Measurements from ENCODE around the gene LRFN5.
"Not testable (repeated sequence)": the region's sequence is repeated elsewhere in the genome, so short reads cannot be mapped to it uniquely, and the experiment has no call there.

Gene LRFN5

DNA sequence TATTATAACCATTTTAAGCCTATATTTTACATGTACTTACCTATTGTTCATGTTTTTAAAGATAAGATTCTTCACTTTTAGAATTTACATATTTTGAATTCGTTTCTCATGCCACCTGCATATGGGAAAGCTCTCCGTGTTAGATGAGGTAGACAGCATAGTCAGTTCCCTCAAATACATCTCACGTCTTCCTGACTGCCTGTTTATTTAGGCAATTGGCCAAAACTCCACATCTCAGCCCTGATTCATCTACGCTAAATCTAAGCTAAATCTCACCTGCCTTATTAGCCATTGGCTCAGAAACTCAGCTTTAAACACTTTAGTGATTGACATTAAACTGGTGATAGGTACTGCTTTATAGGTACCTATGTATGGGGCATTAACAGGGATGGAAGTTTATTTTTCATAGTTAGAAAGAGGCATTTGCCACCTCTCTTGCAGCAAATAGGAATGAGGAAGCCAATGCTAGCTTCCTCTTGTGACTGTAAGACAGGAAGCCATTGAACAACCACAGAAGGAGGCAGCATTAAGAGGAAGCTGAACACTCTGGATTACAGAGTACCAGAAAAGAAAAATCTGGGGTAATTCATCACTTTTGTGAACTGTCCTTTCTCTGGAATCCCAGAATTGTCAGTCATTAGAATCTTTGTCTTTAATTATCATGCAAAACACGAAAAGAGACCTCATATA is 111.9 kb downstream of the LRFN5 start:
- Histone ChIP-seq H3K4me1 (ENCODE audit: control extremely low read depth in 1 of 4, control insufficient read depth in 4 of 4, insufficient read depth in 4 of 4, low read length in 3 of 4) (peaks cover 3 to 15% (median 7%) of the 10 kb centered on the region in 4 experiments), H3K27ac (ENCODE audit: insufficient read depth in 1 of 2, low read depth in 1 of 2, low read length in 2 of 2, poor library complexity in 1 of 2, severe bottlenecking in 2 of 2) (no peak overlapping the region), H3K36me3 (ENCODE audit: control insufficient read depth in 4 of 4, insufficient read depth in 4 of 4, low read length in 3 of 4) (no peaks in the 10 kb centered on the region), H3K9me3 (ENCODE audit: control extremely low read depth in 1 of 5, control insufficient read depth in 4 of 5, insufficient read depth in 2 of 5, low read depth in 1 of 5, low read length in 4 of 5) (no peaks in the 10 kb centered on the region), H3K4me3 (ENCODE audit: control insufficient read depth in 1 of 7, extremely low read depth in 1 of 7, insufficient read depth in 4 of 7, low read depth in 2 of 7, low read length in 6 of 7) (no peak overlapping the region), H3K27me3 (replicated peaks in 2 of 5; ENCODE audit: control insufficient read depth in 4 of 5, insufficient read depth in 5 of 5, low read length in 4 of 5) (peaks cover 0 to 8% (median 3%) of the 10 kb centered on the region in 5 experiments)
- ChIA-PET POLR2A (no interaction called here), CTCF (no interaction called here)
- peak; percentile 41 to 84 (median 72) for DNase-seq
- 0% methylated on average over 3 of the region's 5 CpGs for WGBS (ENCODE audit: insufficient coverage)

DNA sequence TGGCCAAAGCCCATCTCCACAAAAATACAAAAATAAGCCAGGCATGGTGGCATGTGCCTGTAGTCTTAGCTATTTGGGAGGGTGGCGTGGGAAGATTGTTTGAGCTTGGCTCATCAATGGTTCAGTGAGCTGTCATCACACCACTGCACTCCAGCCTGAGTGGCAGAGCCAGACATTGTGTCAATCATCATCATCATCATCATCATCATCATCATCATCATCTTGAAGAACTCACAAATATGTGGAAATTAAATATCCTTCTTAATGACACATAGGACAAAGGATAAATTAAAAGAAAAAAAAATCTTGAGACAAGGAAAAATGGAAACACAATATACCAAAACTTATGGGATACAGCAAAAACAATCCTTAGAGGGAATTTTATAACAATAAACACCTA is 132.5 kb downstream of the LRFN5 start:
- Histone ChIP-seq H3K27me3 (replicated peaks in 2 of 5; ENCODE audit: control insufficient read depth in 4 of 5, insufficient read depth in 5 of 5, low read length in 4 of 5) (no peaks in the 10 kb centered on the region), H3K27ac (ENCODE audit: insufficient read depth in 1 of 2, low read depth in 1 of 2, low read length in 2 of 2, poor library complexity in 1 of 2, severe bottlenecking in 2 of 2) (no peak overlapping the region), H3K4me3 (ENCODE audit: control insufficient read depth in 1 of 7, extremely low read depth in 1 of 7, insufficient read depth in 4 of 7, low read depth in 2 of 7, low read length in 6 of 7) (no peak overlapping the region), H3K9me3 (ENCODE audit: control extremely low read depth in 1 of 5, control insufficient read depth in 4 of 5, insufficient read depth in 2 of 5, low read depth in 1 of 5, low read length in 4 of 5) (peaks cover 0 to 1% (median 0%) of the 10 kb centered on the region in 5 experiments), H3K36me3 (ENCODE audit: control insufficient read depth in 4 of 4, insufficient read depth in 4 of 4, low read length in 3 of 4) (no peaks in the 10 kb centered on the region), H3K4me1 (ENCODE audit: control extremely low read depth in 1 of 4, control insufficient read depth in 4 of 4, insufficient read depth in 4 of 4, low read length in 3 of 4) (no peaks in the 10 kb centered on the region)
- ChIA-PET CTCF (no interaction called here), POLR2A (no interaction called here)
- no peak for DNase-seq
- no CpG with 5 or more reads among the region's 1 CpG for WGBS (ENCODE audit: insufficient coverage)

DNA sequence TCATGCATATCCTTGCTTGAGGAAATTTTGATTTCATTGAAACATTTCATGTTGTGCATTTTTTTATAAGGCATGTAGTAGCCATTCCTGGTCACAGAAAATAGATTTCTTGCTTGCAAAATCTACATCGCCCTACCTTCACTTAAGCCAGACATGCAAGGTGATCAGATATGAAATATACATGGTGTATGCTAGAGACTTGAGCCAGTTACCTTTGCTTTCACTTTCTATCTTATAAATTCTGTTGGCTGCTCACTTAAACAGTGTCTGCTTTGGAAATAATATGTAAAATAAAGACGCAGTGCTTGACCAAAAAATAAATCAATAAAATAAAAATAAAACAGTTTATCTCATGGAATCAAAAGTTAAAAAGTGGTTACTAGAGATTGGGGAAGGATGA is 136.5 kb downstream of the LRFN5 start:
- WGBS (ENCODE audit: insufficient coverage): 100% methylated on average over 1 of the region's 2 CpGs
- H3K36me3 ChIP-seq (ENCODE audit: control insufficient read depth in 4 of 4, insufficient read depth in 4 of 4, low read length in 3 of 4): no peaks in the 10 kb centered on the region
- no peaks in the 10 kb centered on the region for H3K4me1 ChIP-seq (ENCODE audit: control extremely low read depth in 1 of 4, control insufficient read depth in 4 of 4, insufficient read depth in 4 of 4, low read length in 3 of 4)
- DNase-seq: no peak
- no peaks in the 10 kb centered on the region for H3K27me3 ChIP-seq (replicated peaks in 2 of 5; ENCODE audit: control insufficient read depth in 4 of 5, insufficient read depth in 5 of 5, low read length in 4 of 5)
- ChIA-PET CTCF (no interaction called here), POLR2A (no interaction called here)
- no peak overlapping the region for H3K4me3 ChIP-seq (ENCODE audit: control insufficient read depth in 1 of 7, extremely low read depth in 1 of 7, insufficient read depth in 4 of 7, low read depth in 2 of 7, low read length in 6 of 7)
- no peak overlapping the region for H3K27ac ChIP-seq (ENCODE audit: insufficient read depth in 1 of 2, low read depth in 1 of 2, low read length in 2 of 2, poor library complexity in 1 of 2, severe bottlenecking in 2 of 2)
- no peaks in the 10 kb centered on the region for H3K9me3 ChIP-seq (ENCODE audit: control extremely low read depth in 1 of 5, control insufficient read depth in 4 of 5, insufficient read depth in 2 of 5, low read depth in 1 of 5, low read length in 4 of 5)

DNA sequence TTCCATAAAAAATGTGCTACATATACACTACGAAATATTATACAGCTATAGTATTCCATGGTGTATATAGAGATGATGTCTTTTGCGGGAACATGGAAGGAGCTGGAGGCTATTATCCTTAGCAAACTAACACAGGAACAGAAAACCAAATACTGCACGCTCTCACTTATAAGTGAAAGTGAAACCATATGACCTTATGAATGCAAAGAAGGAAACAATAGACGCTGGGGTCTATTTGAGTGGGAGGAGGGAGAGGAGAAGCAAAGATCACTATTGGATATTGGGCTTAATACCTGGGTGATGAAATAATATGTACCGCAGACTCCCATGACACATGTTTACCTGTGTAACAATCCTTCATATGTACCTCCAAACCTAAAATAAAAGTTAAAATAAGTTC is 142.8 kb downstream of the LRFN5 start:
- Histone ChIP-seq H3K36me3 (ENCODE audit: control insufficient read depth in 4 of 4, insufficient read depth in 4 of 4, low read length in 3 of 4) (no peaks in the 10 kb centered on the region), H3K27ac (ENCODE audit: insufficient read depth in 1 of 2, low read depth in 1 of 2, low read length in 2 of 2, poor library complexity in 1 of 2, severe bottlenecking in 2 of 2) (peak overlapping the region in 1 of 2 experiments; percentile 20), H3K4me3 (ENCODE audit: control insufficient read depth in 1 of 7, extremely low read depth in 1 of 7, insufficient read depth in 4 of 7, low read depth in 2 of 7, low read length in 6 of 7) (peak overlapping the region in 5 of 7 experiments; percentile 40 to 76 (median 50)), H3K27me3 (replicated peaks in 2 of 5; ENCODE audit: control insufficient read depth in 4 of 5, insufficient read depth in 5 of 5, low read length in 4 of 5) (no peaks in the 10 kb centered on the region), H3K9me3 (ENCODE audit: control extremely low read depth in 1 of 5, control insufficient read depth in 4 of 5, insufficient read depth in 2 of 5, low read depth in 1 of 5, low read length in 4 of 5) (no peaks in the 10 kb centered on the region), H3K4me1 (ENCODE audit: control extremely low read depth in 1 of 4, control insufficient read depth in 4 of 4, insufficient read depth in 4 of 4, low read length in 3 of 4) (peaks cover 0 to 1% (median 0%) of the 10 kb centered on the region in 4 experiments)
- CTCF ChIA-PET: no interaction called here
- WGBS (ENCODE audit: insufficient coverage): no CpG with 5 or more reads among the region's 5 CpGs
- DNase-seq: peak; percentile 19 to 57 (median 43)
- POLR2A ChIA-PET: no interaction called here

DNA sequence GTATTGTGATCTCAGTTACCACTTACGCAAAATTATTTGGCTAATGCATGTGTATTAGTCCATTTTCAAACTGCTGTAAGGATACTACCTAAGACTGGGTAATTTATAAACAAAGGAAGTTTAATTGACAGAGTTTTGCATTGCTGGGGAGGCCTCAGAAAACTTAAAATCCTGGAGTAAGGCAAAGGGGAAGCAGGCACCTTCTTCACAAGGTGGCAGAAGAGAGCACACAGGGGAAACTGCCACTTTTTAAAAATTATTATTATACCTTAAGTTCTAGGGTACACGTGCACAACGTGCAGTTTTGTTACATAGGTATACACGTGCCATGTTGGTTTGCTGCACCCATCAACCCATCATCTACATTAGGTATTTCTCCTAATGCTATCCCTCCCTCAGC is 143.9 kb downstream of the LRFN5 start:
- 62% methylated on average over 4 of the region's 4 CpGs for WGBS (ENCODE audit: insufficient coverage)
- H3K27ac ChIP-seq (ENCODE audit: insufficient read depth in 1 of 2, low read depth in 1 of 2, low read length in 2 of 2, poor library complexity in 1 of 2, severe bottlenecking in 2 of 2); H3K36me3 ChIP-seq (ENCODE audit: control insufficient read depth in 4 of 4, insufficient read depth in 4 of 4, low read length in 3 of 4); POLR2A ChIA-PET; DNase-seq; H3K9me3 ChIP-seq (ENCODE audit: control extremely low read depth in 1 of 5, control insufficient read depth in 4 of 5, insufficient read depth in 2 of 5, low read depth in 1 of 5, low read length in 4 of 5); H3K27me3 ChIP-seq (replicated peaks in 2 of 5; ENCODE audit: control insufficient read depth in 4 of 5, insufficient read depth in 5 of 5, low read length in 4 of 5); H3K4me3 ChIP-seq (ENCODE audit: control insufficient read depth in 1 of 7, extremely low read depth in 1 of 7, insufficient read depth in 4 of 7, low read depth in 2 of 7, low read length in 6 of 7); H3K4me1 ChIP-seq (ENCODE audit: control extremely low read depth in 1 of 4, control insufficient read depth in 4 of 4, insufficient read depth in 4 of 4, low read length in 3 of 4); CTCF ChIA-PET: not testable (repeated sequence)

DNA sequence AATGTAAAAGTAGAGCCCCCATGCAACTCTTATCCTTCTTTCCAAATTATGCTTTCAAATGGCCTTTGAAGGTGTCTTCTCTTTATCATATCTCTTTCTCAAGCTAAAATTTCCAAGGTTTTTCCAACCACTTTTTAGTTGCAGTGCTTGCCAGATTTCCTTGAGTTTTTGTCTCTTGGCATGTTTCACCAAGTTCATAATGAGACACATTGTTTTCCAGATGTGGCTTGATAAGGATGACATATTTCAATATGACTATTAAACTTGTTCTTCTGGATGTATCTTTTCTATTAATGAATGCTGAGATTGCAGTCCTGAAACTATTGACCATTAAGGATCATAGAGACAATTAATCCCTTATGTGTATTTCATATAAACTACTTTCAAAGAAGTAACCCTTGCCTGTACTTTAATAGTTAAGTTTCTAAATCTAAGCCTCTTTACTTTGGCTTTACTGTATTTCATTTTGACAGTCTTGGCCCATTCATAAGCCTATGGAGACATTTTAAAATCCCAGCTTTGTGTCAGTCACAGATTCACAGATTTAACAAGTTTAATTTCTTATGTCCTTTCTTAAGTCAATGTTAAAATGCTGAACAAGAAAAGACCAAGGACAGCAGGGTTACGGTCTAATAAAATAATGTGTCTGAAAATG is 151.5 kb downstream of the LRFN5 start:
- Histone ChIP-seq H3K36me3 (ENCODE audit: control insufficient read depth in 4 of 4, insufficient read depth in 4 of 4, low read length in 3 of 4) (no peaks in the 10 kb centered on the region), H3K27ac (ENCODE audit: insufficient read depth in 1 of 2, low read depth in 1 of 2, low read length in 2 of 2, poor library complexity in 1 of 2, severe bottlenecking in 2 of 2) (no peak overlapping the region), H3K4me3 (ENCODE audit: control insufficient read depth in 1 of 7, extremely low read depth in 1 of 7, insufficient read depth in 4 of 7, low read depth in 2 of 7, low read length in 6 of 7) (no peak overlapping the region), H3K27me3 (replicated peaks in 2 of 5; ENCODE audit: control insufficient read depth in 4 of 5, insufficient read depth in 5 of 5, low read length in 4 of 5) (no peaks in the 10 kb centered on the region), H3K4me1 (ENCODE audit: control extremely low read depth in 1 of 4, control insufficient read depth in 4 of 4, insufficient read depth in 4 of 4, low read length in 3 of 4) (no peaks in the 10 kb centered on the region), H3K9me3 (ENCODE audit: control extremely low read depth in 1 of 5, control insufficient read depth in 4 of 5, insufficient read depth in 2 of 5, low read depth in 1 of 5, low read length in 4 of 5) (peaks cover 0 to 4% (median 0%) of the 10 kb centered on the region in 5 experiments)
- CTCF ChIA-PET: no interaction called here
- POLR2A ChIA-PET: no interaction called here
- no peak for DNase-seq
- WGBS (ENCODE audit: insufficient coverage): no CpG with 5 or more reads among the region's 1 CpG

DNA sequence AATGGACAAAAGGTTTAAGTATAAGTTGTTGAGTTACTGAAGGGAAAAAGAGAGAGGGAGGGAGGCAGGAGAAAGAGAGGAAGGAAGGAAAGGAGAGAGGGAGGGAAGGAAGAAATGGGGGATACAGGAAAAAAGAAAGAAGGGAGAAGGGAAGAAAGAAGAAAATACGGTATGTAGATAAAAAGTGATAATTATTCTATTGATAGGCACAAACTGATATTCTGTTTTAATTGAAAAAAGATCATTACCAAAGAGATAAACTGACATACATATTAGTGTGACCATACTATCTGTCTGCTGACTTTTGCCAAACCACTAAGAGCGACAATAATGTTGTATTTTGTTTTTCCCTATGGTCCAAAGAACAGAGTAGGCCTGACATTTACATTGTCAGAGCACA is 154.5 kb downstream of the LRFN5 start:
- H3K27ac ChIP-seq (ENCODE audit: insufficient read depth in 1 of 2, low read depth in 1 of 2, low read length in 2 of 2, poor library complexity in 1 of 2, severe bottlenecking in 2 of 2): no peak overlapping the region
- ChIA-PET CTCF (no interaction called here), POLR2A (no interaction called here)
- H3K9me3 ChIP-seq (ENCODE audit: control extremely low read depth in 1 of 5, control insufficient read depth in 4 of 5, insufficient read depth in 2 of 5, low read depth in 1 of 5, low read length in 4 of 5): peaks cover 0 to 4% (median 0%) of the 10 kb centered on the region in 5 experiments
- H3K36me3 ChIP-seq (ENCODE audit: control insufficient read depth in 4 of 4, insufficient read depth in 4 of 4, low read length in 3 of 4): no peaks in the 10 kb centered on the region
- no peak for DNase-seq
- no peak overlapping the region for H3K4me3 ChIP-seq (ENCODE audit: control insufficient read depth in 1 of 7, extremely low read depth in 1 of 7, insufficient read depth in 4 of 7, low read depth in 2 of 7, low read length in 6 of 7)
- 80% methylated on average over 1 of the region's 2 CpGs for WGBS (ENCODE audit: insufficient coverage)
- no peaks in the 10 kb centered on the region for H3K4me1 ChIP-seq (ENCODE audit: control extremely low read depth in 1 of 4, control insufficient read depth in 4 of 4, insufficient read depth in 4 of 4, low read length in 3 of 4)
- no peaks in the 10 kb centered on the region for H3K27me3 ChIP-seq (replicated peaks in 2 of 5; ENCODE audit: control insufficient read depth in 4 of 5, insufficient read depth in 5 of 5, low read length in 4 of 5)

Measured in common myeloid progenitor, CD34-positive (primary cell).